ENCODE results near the gene CASP7.
A peak's percentile ranks its signal among the peaks of the same experiment; 100 is the strongest.

The CASP7 gene

GRCh38 chr10:113656896-113657295, 22.8 kb upstream of the CASP7 start:
- TF ChIP-seq GATA1 (IDR thresholded peaks at IDR 0.05; ENCODE audit: low read depth, low read length) (no peak), POLR2A (IDR thresholded peaks at IDR 0.05; ENCODE audit: low read length) (no peak)
- no peak for DNase-seq

DNA sequence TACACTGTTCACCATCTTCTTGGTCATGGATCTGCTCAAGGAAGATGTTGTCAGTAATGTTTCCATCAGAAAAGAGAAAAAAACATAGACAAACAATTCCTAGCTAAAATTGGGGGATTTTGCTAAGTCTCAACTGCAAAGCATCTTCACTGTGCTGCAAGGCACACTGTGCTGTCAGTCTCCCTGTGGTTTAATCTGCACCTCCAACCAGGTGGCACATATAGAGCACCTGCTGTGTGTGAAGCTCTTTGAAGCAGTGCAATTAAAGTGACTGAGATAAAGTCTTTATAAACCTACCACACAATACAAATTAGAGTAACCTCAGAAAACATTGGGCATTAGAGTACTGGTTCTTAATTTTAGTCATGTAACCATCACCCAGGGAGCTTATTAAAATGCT, 22.2 kb upstream of the CASP7 start:
- TF ChIP-seq POLR2A (IDR thresholded peaks at IDR 0.05; ENCODE audit: low read length): no peak
- no peak for TF ChIP-seq GATA1 (IDR thresholded peaks at IDR 0.05; ENCODE audit: low read depth, low read length)
- DNase-seq: no peak

GRCh38 chr10:113661332-113661731, 18.4 kb upstream of the CASP7 start:
- TF ChIP-seq GATA1 (IDR thresholded peaks at IDR 0.05; ENCODE audit: low read depth, low read length) (no peak), POLR2A (IDR thresholded peaks at IDR 0.05; ENCODE audit: low read length) (no peak)
- DNase-seq: no peak

DNA sequence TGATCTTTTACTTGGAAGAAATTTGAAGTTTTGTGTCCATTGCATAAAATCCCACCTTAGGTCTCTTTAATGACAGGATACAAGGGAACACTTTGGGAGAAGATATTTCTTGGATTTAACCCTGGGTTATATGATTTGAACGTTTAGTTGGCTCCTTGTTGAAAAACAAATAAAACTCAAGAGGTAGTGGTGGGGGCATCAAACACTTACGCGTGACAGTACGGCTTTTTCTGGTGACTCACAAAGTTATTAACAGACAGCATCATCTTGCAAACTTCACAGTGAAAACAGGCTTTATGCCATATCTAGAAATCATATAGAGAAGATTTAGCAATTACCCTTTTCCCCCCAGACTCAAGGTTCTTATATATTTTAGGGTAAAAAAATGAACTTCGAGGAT, 16.6 kb upstream of the CASP7 start:
- no peak for TF ChIP-seq GATA1 (IDR thresholded peaks at IDR 0.05; ENCODE audit: low read depth, low read length)
- TF ChIP-seq POLR2A (IDR thresholded peaks at IDR 0.05; ENCODE audit: low read length): no peak
- no peak for DNase-seq

DNA sequence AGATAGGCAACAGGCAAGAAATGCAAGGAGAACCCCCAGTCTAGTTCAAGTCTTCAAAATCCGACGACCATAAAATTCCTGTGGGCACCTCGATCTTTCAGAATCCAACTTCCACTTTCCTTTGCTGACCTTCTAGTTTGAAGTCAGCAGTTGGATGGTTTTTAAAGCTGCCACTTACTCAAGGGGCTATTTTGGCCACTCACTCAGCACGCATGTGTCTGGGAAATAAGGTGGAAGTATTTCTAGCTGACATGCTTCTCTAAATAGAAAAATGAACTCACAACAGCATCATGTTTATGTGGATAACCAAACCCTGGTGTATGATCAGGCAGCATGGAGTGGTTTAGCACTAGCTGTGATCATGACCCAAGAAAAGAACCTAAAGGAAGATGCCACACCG, 15.8 kb upstream of the CASP7 start, which contains the start of gene NRAP:
Gene NRAP, minus strand, starts transcription at position 134 of the 400 bp plus-strand sequence. CDS start 159 bp downstream, outside the sequence.
- TF ChIP-seq POLR2A (IDR thresholded peaks at IDR 0.05; ENCODE audit: low read length): no peak
- no peak for TF ChIP-seq GATA1 (IDR thresholded peaks at IDR 0.05; ENCODE audit: low read depth, low read length)
- DNase-seq: no peak

GRCh38 chr10:113665352-113665751, 14.4 kb upstream of the CASP7 start:
- DNase-seq: no peak
- TF ChIP-seq GATA1 (IDR thresholded peaks at IDR 0.05; ENCODE audit: low read depth, low read length) (no peak), POLR2A (IDR thresholded peaks at IDR 0.05; ENCODE audit: low read length) (no peak)

DNA sequence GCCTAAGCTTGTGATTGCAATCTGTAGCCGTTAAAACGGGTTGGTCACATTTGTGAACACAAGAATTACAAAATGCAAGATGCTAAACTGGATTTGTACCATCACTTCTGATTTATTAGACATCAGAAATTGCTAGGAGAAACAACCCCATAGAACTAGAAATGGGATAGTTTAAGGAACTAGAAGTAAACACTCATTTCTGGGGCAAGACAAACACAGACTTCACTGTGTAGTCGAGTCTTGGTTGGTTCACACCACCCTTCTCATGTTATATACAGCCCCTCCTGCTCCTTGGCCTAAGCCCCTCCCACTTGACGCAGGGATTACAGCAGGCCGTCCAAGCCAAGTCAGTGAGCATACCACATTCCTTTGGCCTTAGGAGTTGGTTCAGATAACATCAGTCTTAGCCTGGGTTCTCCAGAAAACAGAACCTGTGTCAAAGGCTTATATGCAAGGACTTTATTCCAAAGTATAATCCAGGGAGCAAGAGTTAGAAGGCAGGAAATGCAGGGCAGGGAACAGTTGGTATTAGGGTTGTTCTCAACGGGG, 13.8 kb upstream of the CASP7 start:
- DNase-seq: no peak

GRCh38 chr10:113666682-113667252, 12.9 kb upstream of the CASP7 start:
- no peak for DNase-seq
- TF ChIP-seq POLR2A (IDR thresholded peaks at IDR 0.05; ENCODE audit: low read length) (no peak), GATA1 (IDR thresholded peaks at IDR 0.05; ENCODE audit: low read depth, low read length) (no peak)

More for the DNA sequence above, 13.8 kb upstream of the CASP7 start:
- TF ChIP-seq GATA1 (IDR thresholded peaks at IDR 0.05; ENCODE audit: low read depth, low read length): no peak
- TF ChIP-seq POLR2A (IDR thresholded peaks at IDR 0.05; ENCODE audit: low read length): no peak

GRCh38 chr10:113680190-113681111, 739 bp downstream of the CASP7 start:
- no peak for TF ChIP-seq POLR2A (IDR thresholded peaks at IDR 0.05; ENCODE audit: low read length)
- TF ChIP-seq GATA1 (IDR thresholded peaks at IDR 0.05; ENCODE audit: low read depth, low read length): no peak
- peak; percentile 39 to 48 for DNase-seq

- TF ChIP-seq POLR2A (IDR thresholded peaks at IDR 0.05; ENCODE audit: low read length): no peak
- TF ChIP-seq GATA1 (IDR thresholded peaks at IDR 0.05; ENCODE audit: low read depth, low read length): no peak
- DNase-seq: no peak
Observed at GRCh38 chr10:113681533-113682470, 2.1 kb downstream of the CASP7 start.

DNA sequence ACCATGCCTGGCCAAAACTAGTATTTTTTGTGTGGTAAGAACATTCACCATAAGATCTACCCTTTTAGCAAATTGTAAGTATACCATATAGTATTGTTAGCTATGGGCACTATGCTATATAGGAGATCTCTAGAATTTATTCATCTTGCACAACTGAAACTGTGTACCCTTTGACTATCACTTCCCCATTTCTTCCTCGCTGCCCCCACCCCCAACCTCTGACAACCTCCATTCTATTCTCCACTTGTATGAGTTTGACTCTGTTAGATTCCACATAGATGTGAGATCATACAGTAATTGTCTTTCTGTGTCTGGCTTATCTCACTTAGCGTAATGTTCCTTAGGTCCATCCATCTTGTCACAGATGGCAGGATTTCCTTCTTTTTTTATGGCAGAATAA, 3.6 kb downstream of the CASP7 start:
- TF ChIP-seq POLR2A (IDR thresholded peaks at IDR 0.05; ENCODE audit: low read length): no peak
- TF ChIP-seq GATA1 (IDR thresholded peaks at IDR 0.05; ENCODE audit: low read depth, low read length): no peak
- DNase-seq: no peak

GRCh38 chr10:113686028-113686427, 6.3 kb downstream of the CASP7 start:
- no peak for DNase-seq
- TF ChIP-seq POLR2A (IDR thresholded peaks at IDR 0.05; ENCODE audit: low read length) (no peak), GATA1 (IDR thresholded peaks at IDR 0.05; ENCODE audit: low read depth, low read length) (no peak)

GRCh38 chr10:113687037-113687436, 7.3 kb downstream of the CASP7 start:
- TF ChIP-seq GATA1 (IDR thresholded peaks at IDR 0.05; ENCODE audit: low read depth, low read length) (no peak), POLR2A (IDR thresholded peaks at IDR 0.05; ENCODE audit: low read length) (no peak)
- no peak for DNase-seq
